A549 treated with AZD2906 at 1 μM for 4 hours (cell line): Measurements from ENCODE around the gene RABGGTA. TPM values are rescaled to one million over a fixed set of nuclear protein-coding genes. Genes with fewer than 3 reads are reported as not detected.

Source experiments
- total RNA-seq: library from RNA; stranded (reverse); fragments of 200-300 nt; extraction: Qiagen RNA extraction; gene quantifications from 5 replicates; pipeline ENCODE4 v1.2.3, GENCODE V29; 2022

RABGGTA gene, protein sequence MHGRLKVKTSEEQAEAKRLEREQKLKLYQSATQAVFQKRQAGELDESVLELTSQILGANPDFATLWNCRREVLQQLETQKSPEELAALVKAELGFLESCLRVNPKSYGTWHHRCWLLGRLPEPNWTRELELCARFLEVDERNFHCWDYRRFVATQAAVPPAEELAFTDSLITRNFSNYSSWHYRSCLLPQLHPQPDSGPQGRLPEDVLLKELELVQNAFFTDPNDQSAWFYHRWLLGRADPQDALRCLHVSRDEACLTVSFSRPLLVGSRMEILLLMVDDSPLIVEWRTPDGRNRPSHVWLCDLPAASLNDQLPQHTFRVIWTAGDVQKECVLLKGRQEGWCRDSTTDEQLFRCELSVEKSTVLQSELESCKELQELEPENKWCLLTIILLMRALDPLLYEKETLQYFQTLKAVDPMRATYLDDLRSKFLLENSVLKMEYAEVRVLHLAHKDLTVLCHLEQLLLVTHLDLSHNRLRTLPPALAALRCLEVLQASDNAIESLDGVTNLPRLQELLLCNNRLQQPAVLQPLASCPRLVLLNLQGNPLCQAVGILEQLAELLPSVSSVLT
- total RNA-seq = 15.8 to 17.3 TPM (median 16.6 TPM) in 5 replicates

GRCh38 chr14:24271134-24271833 lies at the start of gene RABGGTA:
RABGGTA (minus strand) TSS chr14:24271597; CDS start chr14:24271115, 482 bp downstream.

DNA sequence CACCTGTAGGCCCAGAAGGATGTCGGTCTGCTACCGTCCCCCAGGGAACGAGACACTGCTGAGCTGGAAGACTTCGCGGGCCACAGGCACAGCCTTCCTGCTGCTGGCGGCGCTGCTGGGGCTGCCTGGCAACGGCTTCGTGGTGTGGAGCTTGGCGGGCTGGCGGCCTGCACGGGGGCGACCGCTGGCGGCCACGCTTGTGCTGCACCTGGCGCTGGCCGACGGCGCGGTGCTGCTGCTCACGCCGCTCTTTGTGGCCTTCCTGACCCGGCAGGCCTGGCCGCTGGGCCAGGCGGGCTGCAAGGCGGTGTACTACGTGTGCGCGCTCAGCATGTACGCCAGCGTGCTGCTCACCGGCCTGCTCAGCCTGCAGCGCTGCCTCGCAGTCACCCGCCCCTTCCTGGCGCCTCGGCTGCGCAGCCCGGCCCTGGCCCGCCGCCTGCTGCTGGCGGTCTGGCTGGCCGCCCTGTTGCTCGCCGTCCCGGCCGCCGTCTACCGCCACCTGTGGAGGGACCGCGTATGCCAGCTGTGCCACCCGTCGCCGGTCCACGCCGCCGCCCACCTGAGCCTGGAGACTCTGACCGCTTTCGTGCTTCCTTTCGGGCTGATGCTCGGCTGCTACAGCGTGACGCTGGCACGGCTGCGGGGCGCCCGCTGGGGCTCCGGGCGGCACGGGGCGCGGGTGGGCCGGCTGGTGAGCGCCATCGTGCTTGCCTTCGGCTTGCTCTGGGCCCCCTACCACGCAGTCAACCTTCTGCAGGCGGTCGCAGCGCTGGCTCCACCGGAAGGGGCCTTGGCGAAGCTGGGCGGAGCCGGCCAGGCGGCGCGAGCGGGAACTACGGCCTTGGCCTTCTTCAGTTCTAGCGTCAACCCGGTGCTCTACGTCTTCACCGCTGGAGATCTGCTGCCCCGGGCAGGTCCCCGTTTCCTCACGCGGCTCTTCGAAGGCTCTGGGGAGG lies 39.5 kb upstream of the RABGGTA start, which contains the start of gene LTB4R:
TSS of gene LTB4R (plus strand) at position 857 of the 959 bp plus-strand sequence. CDS start 4,150 bp downstream, outside the sequence.

GRCh38 chr14:24309538-24310264 lies 38.3 kb upstream of the RABGGTA start, which contains the start of gene LTB4R2:
LTB4R2 (plus strand) TSS chr14:24310140; CDS start chr14:24310665, 525 bp downstream.

GRCh38 chr14:24307575-24308341 lies 36.4 kb upstream of the RABGGTA start, which contains the start of gene CIDEB:
CIDEB (minus strand) TSS chr14:24307977; CDS start chr14:24307858, 119 bp downstream.

DNA sequence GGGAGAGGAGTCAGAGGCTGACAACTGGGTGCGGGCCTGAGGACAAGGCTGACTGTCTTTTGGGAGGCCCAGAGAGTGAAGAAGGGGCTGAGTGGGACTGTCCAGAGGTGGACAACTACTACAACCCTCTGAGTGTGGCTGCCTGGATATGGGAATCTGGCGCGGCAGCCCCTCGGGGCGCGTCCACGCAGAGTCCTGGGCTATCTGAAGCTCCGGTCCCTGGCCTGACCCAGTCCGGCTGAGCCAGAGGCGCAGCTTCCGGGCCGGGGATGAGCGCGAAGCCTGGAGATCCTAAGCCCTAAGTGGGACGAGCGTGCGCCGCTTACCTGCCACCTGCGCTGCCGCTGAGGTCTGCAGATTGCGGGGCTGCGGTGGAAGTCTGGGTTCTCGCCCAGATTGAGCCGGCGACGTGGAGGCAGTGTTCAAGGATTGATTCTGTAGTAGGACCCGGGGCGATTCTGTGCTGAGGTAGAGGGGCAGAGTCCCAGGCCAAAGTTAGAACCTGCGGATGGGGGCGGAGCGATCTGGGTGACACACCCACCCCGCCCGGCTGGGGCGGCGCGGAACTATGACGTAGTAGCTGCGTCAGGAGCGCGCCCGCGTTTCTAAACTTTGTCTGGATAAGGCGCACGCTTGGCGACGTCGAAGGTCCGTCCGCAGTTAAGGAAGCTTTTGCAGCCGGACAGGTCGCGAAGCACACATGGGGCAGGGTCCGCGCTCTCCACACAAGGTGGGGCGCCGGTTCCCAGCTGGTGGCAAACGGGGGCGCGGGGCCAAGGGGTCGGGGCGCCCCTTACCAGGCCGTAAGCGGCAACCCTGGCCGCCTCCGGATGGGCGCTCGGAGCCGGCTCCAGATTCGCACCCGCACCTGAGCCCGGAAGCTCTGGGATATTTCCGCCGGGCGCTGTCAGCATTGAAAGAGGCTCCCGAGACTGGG lies 28.1 kb upstream of the RABGGTA start, which contains the start of the genes DHRS1 and NOP9:
TSS of gene DHRS1 (minus strand) at position 526 of the 937 bp plus-strand sequence. CDS start 674 bp downstream, outside the sequence.
TSS of gene NOP9 (plus strand) at position 596 of the 937 bp plus-strand sequence. CDS start at position 701, 105 bp downstream.

DNA sequence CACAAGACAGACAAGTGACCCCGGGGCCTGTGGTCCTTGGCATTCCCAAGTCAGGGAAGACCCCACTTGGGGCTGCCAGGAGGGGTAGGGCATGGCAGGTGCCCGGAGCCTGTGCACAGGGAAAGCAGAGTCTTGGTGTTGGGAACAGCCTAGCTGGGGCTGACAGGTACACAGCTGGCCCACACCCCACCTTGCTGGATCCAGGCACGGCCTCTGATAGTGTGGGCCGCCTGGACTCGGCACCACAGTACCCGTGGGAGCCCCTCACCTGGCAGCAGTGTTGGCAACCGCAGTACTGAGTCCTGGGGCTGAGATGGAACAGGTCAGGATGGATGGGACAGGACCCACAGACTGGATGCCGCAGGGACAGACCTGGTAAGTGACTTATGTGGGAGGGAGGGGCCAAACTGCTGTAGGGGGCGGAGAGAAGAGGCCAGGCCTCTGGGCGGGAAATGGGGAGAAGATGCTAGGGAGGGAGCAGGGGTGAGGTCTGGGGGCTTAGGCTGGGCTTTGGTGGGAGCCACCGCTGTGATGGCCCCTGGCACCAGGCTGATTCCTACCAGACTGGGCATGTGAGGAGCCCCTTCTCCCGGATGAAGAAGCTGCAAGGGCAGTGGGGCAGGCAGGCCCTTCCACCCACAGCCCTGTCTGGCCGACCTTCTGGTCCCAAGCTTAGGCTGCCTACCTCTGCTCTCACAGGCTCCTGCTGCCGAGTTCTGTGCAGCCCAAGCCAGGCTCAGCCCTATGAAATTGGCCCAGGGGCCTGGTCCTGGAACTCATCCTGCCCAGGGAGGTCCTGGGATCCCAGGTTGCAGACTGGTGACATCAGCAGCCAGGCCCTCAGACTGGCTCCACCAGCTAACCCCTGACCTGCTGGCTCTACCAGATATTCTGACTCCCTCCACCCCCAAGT lies 8.3 kb downstream of the RABGGTA start, which contains the start of gene TGM1:
TSS of gene TGM1 (minus strand) at position 357 of the 913 bp plus-strand sequence. CDS start 825 bp downstream, outside the sequence.

GRCh38 chr14:24232645-24233537 lies 38.5 kb downstream of the RABGGTA start, which contains the start of gene GMPR2:
GMPR2 (plus strand) TSS chr14:24232929; CDS start chr14:24233254, 325 bp downstream.

GRCh38 chr14:24232121-24232644 lies 39.2 kb downstream of the RABGGTA start, which contains the start of gene NEDD8:
NEDD8 (minus strand) TSS chr14:24232367; CDS start chr14:24232267, 100 bp downstream.

Other genes with a start within 250 kb of the RABGGTA start
- 0.48 to 0.59 TPM (median 0.49 TPM) in 5 replicates for gene CARMIL3, start 219.6 kb downstream of the RABGGTA start, total RNA-seq
- 0.05 to 0.12 TPM (median 0.06 TPM) in 4 of 5 replicates, not detected in the other for gene CPNE6, start 200.0 kb downstream of the RABGGTA start, total RNA-seq
- gene PCK2, start 177.3 kb downstream of the RABGGTA start, total RNA-seq = 17.2 to 22.3 TPM (median 20.2 TPM) in 5 replicates
- 20.3 to 26.4 TPM (median 20.7 TPM) in 5 replicates for gene DCAF11, start 156.8 kb downstream of the RABGGTA start, total RNA-seq
- 0.74 to 1.1 TPM (median 0.98 TPM) in 5 replicates for gene NRL, start 156.6 kb downstream of the RABGGTA start, total RNA-seq
- 0.10 to 0.13 TPM in 2 of 5 replicates, not detected in the others for gene FITM1, start 140.9 kb downstream of the RABGGTA start, total RNA-seq
- 158 to 182 TPM (median 161 TPM) in 5 replicates for gene PSME1, start 135.4 kb downstream of the RABGGTA start, total RNA-seq
- gene EMC9, start 130.0 kb downstream of the RABGGTA start, total RNA-seq = 46.5 to 62.7 TPM (median 58.0 TPM) in 5 replicates
- 150 to 197 TPM (median 159 TPM) in 5 replicates for gene PSME2, start 125.0 kb downstream of the RABGGTA start, total RNA-seq
- gene RNF31, start 124.1 kb downstream of the RABGGTA start, total RNA-seq = 20.3 to 33.7 TPM (median 32.3 TPM) in 5 replicates
- 15.6 to 20.2 TPM (median 16.5 TPM) in 5 replicates for gene IRF9, start 110.3 kb downstream of the RABGGTA start, total RNA-seq
- 2.7 to 5.3 TPM (median 3.3 TPM) in 5 replicates for gene REC8, start 99.5 kb downstream of the RABGGTA start, total RNA-seq
- gene IPO4, start 82.8 kb downstream of the RABGGTA start, total RNA-seq = 75.4 to 87.1 TPM (median 80.0 TPM) in 5 replicates
- 60.6 to 69.9 TPM (median 64.6 TPM) in 5 replicates for gene TM9SF1, start 76.2 kb downstream of the RABGGTA start, total RNA-seq
- gene TSSK4, start 65.9 kb downstream of the RABGGTA start, total RNA-seq = not detected in 5 replicates
- 78.2 to 100.0 TPM (median 79.3 TPM) in 5 replicates for gene CHMP4A, start 58.1 kb downstream of the RABGGTA start, total RNA-seq
- gene MDP1, start 55.5 kb downstream of the RABGGTA start, total RNA-seq = 28.9 to 33.7 TPM (median 31.1 TPM) in 5 replicates
- 433 to 471 TPM (median 446 TPM) in 5 replicates for gene NEDD8, start 39.2 kb downstream of the RABGGTA start, total RNA-seq
- gene GMPR2, start 38.7 kb downstream of the RABGGTA start, total RNA-seq = 53.0 to 66.2 TPM (median 54.3 TPM) in 5 replicates
- 33.4 to 37.5 TPM (median 36.9 TPM) in 5 replicates for gene TINF2, start 29.0 kb downstream of the RABGGTA start, total RNA-seq
- gene TGM1, start 8.4 kb downstream of the RABGGTA start, total RNA-seq = 0.93 to 1.8 TPM (median 1.1 TPM) in 5 replicates
- 9.9 to 12.1 TPM (median 12.0 TPM) in 5 replicates for gene DHRS1, start 28.2 kb upstream of the RABGGTA start, total RNA-seq
- gene NOP9, start 28.3 kb upstream of the RABGGTA start, total RNA-seq = 13.4 to 16.4 TPM (median 14.4 TPM) in 5 replicates
- gene CIDEB, start 36.4 kb upstream of the RABGGTA start, total RNA-seq = 0.12 to 0.26 TPM (median 0.23 TPM) in 5 replicates
- 2.4 to 5.1 TPM (median 4.0 TPM) in 5 replicates for gene LTB4R2, start 38.5 kb upstream of the RABGGTA start, total RNA-seq
- gene LTB4R, start 39.9 kb upstream of the RABGGTA start, total RNA-seq = 3.1 to 6.1 TPM (median 5.2 TPM) in 5 replicates
- gene ADCY4, start 63.5 kb upstream of the RABGGTA start, total RNA-seq = not detected in 5 replicates
- gene RIPK3, start 68.4 kb upstream of the RABGGTA start, total RNA-seq = not detected in 5 replicates
- 0.05 to 0.31 TPM (median 0.07 TPM) in 5 replicates for gene NFATC4, start 96.6 kb upstream of the RABGGTA start, total RNA-seq
- gene NYNRIN, start 127.4 kb upstream of the RABGGTA start, total RNA-seq = 0.31 to 0.44 TPM (median 0.41 TPM) in 5 replicates
- 1.0 to 1.7 TPM (median 1.3 TPM) in 5 replicates for gene CBLN3, start 158.1 kb upstream of the RABGGTA start, total RNA-seq
- 22.8 to 28.3 TPM (median 24.8 TPM) in 5 replicates for gene KHNYN, start 158.4 kb upstream of the RABGGTA start, total RNA-seq
- 40.2 to 54.8 TPM (median 51.8 TPM) in 5 replicates for gene SDR39U1, start 171.2 kb upstream of the RABGGTA start, total RNA-seq
- not detected in 5 replicates for gene CMA1, start 236.7 kb upstream of the RABGGTA start, total RNA-seq